HEK293T (cell line): ENCODE results near the gene FAM217B.

Experiments
- BHLHE40 ChIP-seq: fragments of 450-650 bp; IDR thresholded peaks from 2 replicates; pipeline ENCODE4 v1.6.1; 2016; ENCODE audit warnings: mild to moderate bottlenecking, moderate library complexity, borderline replicate concordance
- FOXK2 ChIP-seq: fragments of 450-650 bp; IDR thresholded peaks from 2 replicates; pipeline ENCODE4 v1.6.1; 2016; ENCODE audit warnings: mild to moderate bottlenecking
- FOXM1 ChIP-seq: fragments of 450-650 bp; IDR thresholded peaks from 2 replicates; pipeline ENCODE4 v1.6.1; 2017; ENCODE audit warnings: mild to moderate bottlenecking, borderline replicate concordance
- NFRKB ChIP-seq: fragments of 450-650 bp; IDR thresholded peaks from 2 replicates; pipeline ENCODE4 v1.6.1; 2016; ENCODE audit warnings: mild to moderate bottlenecking, moderate library complexity
- SP1 ChIP-seq: fragments of 450-650 bp; IDR thresholded peaks from 2 replicates; pipeline ENCODE4 v1.6.1; 2017
- SUZ12 ChIP-seq: fragments of 450-650 bp; IDR thresholded peaks from 2 replicates; pipeline ENCODE4 v1.6.1; 2016; ENCODE audit warnings: mild to moderate bottlenecking
- TARDBP ChIP-seq: fragments of 450-650 bp; IDR thresholded peaks from 2 replicates; pipeline ENCODE4 v1.6.1; 2016
- ZNF384 ChIP-seq: fragments of 450-650 bp; IDR thresholded peaks from 2 replicates; pipeline ENCODE4 v1.6.1; 2016

DNA sequence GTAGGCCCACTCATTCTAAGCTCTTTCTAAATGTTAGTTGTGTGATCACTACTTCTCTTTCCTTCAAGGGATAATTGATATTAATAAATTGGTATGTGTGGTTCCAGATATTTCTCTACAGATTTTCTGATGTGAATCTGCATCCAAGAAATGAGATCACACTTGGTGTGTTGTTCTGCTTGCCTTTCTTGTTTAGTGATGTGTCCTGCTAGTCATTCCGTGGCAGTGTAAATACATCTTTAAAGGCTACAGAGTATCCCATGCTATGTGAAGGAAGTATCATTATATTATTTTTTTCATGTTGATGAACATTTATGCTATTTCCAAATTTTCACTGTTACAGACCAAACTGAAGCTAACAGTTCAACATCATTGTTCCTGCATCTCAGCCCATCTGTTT is 31.2 kb downstream of the FAM217B start:
- no peak for TF ChIP-seq TARDBP
- TF ChIP-seq BHLHE40, result no peak
- no peak for TF ChIP-seq SUZ12
- TF ChIP-seq FOXM1, result no peak
- TF ChIP-seq ZNF384, result no peak
- TF ChIP-seq NFRKB, result no peak
- no peak for TF ChIP-seq SP1
- TF ChIP-seq FOXK2, result no peak
